HCT116 (cell line): ENCODE results near the gene ERC2. TPM values are rescaled to one million over a fixed set of nuclear protein-coding genes. Genes with fewer than 3 reads are reported as not detected.

Experiments used
- ATAC-seq: fragments of 200-7000 bp; cut with Tn5 transposase; 2 replicates; pipeline ENCODE4 v1.9.1; 2020; ENCODE audit warnings: mild to moderate bottlenecking, moderate library complexity
- BruUV-seq: library from RNA; stranded (reverse); fragments of 400-500 nt; replicated peaks from 2 replicates; lab custom pipeline; 2021; lab: Mats Ljungman, UMichigan
- CTCF ChIA-PET: fragments of 300-600 bp; sonication (Branson Sonifier 250); formaldehyde crosslinking; loops from one replicate; lab custom pipeline; 2021; ENCODE audit warnings: antibody characterized with exemption; lab: Charles Lee
- POLR2A ChIA-PET: fragments of 300-600, 350-600 bp; sonication (Branson Sonifier 250); formaldehyde crosslinking; loops from one replicate; lab custom pipeline; 2021; ENCODE audit warnings: antibody characterized with exemption; lab: Charles Lee
- RAD21 ChIA-PET, 2 experiments: fragments of 300-600 bp; sonication (Branson Sonifier 250); formaldehyde crosslinking; loops; one replicate each; lab custom pipeline; 2023; ENCODE audit warnings: low total read pairs in 2 of 2; ENCODE audit not compliant: uncharacterized antibody in 2 of 2, unreplicated experiment in 2 of 2, low non-redundant PET in 1 of 2; lab: Charles Lee
- DNase-seq: peaks from one replicate; pipeline ENCODE4 v3.0.0-alpha.2; 2010; ENCODE audit warnings: low read depth, low spot score
- H2AFZ ChIP-seq: fragments of 200-600 bp; shearing (Covaris generic), sonication (generic); 2 replicates; pipeline ENCODE4 v1.6.1; 2017; ENCODE audit warnings: low read depth, mixed run types, mixed read lengths, antibody characterized with exemption, low read length; ENCODE audit not compliant: poor library complexity, severe bottlenecking
- H3K27ac ChIP-seq: 2 replicates; pipeline ENCODE4 v1.5.1; 2012; ENCODE audit warnings: low read depth, low read length
- H3K27me3 ChIP-seq: fragments of 200-600 bp; sonication (generic); 2 replicates; pipeline ENCODE4 v1.6.1; 2016; ENCODE audit warnings: mixed run types, low read length, mixed read lengths; ENCODE audit not compliant: insufficient read depth
- H3K36me3 ChIP-seq, 2 experiments: fragments of 200-500 bp in 1 of 2; fragments of 200-600 bp in 1 of 2; sonication (Bioruptor generic) in 1 of 2; sonication (generic) in 1 of 2; 2 replicates each; pipeline versions ENCODE4 v1.5.1 to v1.6.1; 2014 to 2016; ENCODE audit warnings: low read length in 2 of 2, inconsistent platforms in 1 of 2, mixed read lengths in 1 of 2, mixed run types in 1 of 2; ENCODE audit not compliant: insufficient read depth in 2 of 2, control insufficient read depth in 1 of 2
- H3K4me1 ChIP-seq, 2 experiments: fragments of 200-600 bp in 1 of 2; sonication (generic) in 1 of 2; 2 replicates each; pipeline versions ENCODE4 v1.5.1 to v1.6.1; 2012 to 2017; ENCODE audit warnings: low read length in 2 of 2, inconsistent platforms in 1 of 2, mild to moderate bottlenecking in 1 of 2, mixed read lengths in 1 of 2, mixed run types in 1 of 2, moderate library complexity in 1 of 2; ENCODE audit not compliant: insufficient read depth in 2 of 2, control insufficient read depth in 1 of 2
- H3K4me2 ChIP-seq: fragments of 200-600 bp; sonication (generic); 2 replicates; pipeline ENCODE4 v1.6.1; 2017; ENCODE audit warnings: mixed run types, low read length, mixed read lengths
- H3K4me3 ChIP-seq, 2 experiments: fragments of 200-600 bp in 1 of 2; sonication (generic) in 1 of 2; replicated peaks in 1 of 2; 2 replicates each; pipeline ENCODE4 v1.5.1; 2011 to 2016; ENCODE audit warnings: low read length in 2 of 2, control low read depth in 1 of 2, low read depth in 1 of 2, mild to moderate bottlenecking in 1 of 2, mixed read lengths in 1 of 2, mixed run types in 1 of 2
- H3K79me2 ChIP-seq: fragments of 200-600 bp; sonication (generic); 2 replicates; pipeline ENCODE4 v1.6.1; 2017; ENCODE audit warnings: mild to moderate bottlenecking, mixed run types, low read length, moderate library complexity, mixed read lengths; ENCODE audit not compliant: insufficient read depth
- H3K9ac ChIP-seq: fragments of 200-600 bp; sonication (generic); 2 replicates; pipeline ENCODE4 v1.6.1; 2016; ENCODE audit warnings: low read length, mixed read lengths
- H3K9me2 ChIP-seq: fragments of 200-600 bp; sonication (generic), shearing (Covaris generic); 2 replicates; pipeline ENCODE4 v1.6.1; 2017; ENCODE audit warnings: mixed run types, mild to moderate bottlenecking, moderate library complexity; ENCODE audit not compliant: insufficient read depth
- H3K9me3 ChIP-seq, 2 experiments: fragments of 200-500 bp in 1 of 2; fragments of 200-600 bp in 1 of 2; sonication (Bioruptor generic) in 1 of 2; sonication (generic) in 1 of 2; 2 replicates each; pipeline ENCODE4 v1.6.1; 2014 to 2017; ENCODE audit warnings: low read length in 2 of 2, mixed read lengths in 2 of 2, inconsistent platforms in 1 of 2, low read depth in 1 of 2, mild to moderate bottlenecking in 1 of 2, mixed run types in 1 of 2, moderate library complexity in 1 of 2; ENCODE audit not compliant: control insufficient read depth in 1 of 2, insufficient read depth in 1 of 2
- H4K20me1 ChIP-seq: fragments of 200-600 bp; sonication (generic), shearing (Covaris generic); 2 replicates; pipeline ENCODE4 v1.6.1; 2017; ENCODE audit warnings: mixed run types, mild to moderate bottlenecking, moderate library complexity; ENCODE audit not compliant: insufficient read depth
- EGR1 ChIP-seq: IDR thresholded peaks from 2 replicates; pipeline ENCODE4 v1.6.1; 2012; ENCODE audit warnings: low read depth
- ELF1 ChIP-seq: IDR thresholded peaks from 2 replicates; pipeline ENCODE4 v1.6.1; 2012; ENCODE audit warnings: low read depth, borderline replicate concordance
- EZH2 ChIP-seq: fragments of 200-600 bp; sonication (generic); IDR thresholded peaks from 2 replicates; pipeline ENCODE4 v1.6.1; 2017; ENCODE audit warnings: antibody characterized with exemption, mixed run types
- FOSL1 ChIP-seq: IDR thresholded peaks from 2 replicates; pipeline ENCODE4 v1.6.1; 2012; ENCODE audit warnings: low read depth
- JUND ChIP-seq: IDR thresholded peaks from 2 replicates; pipeline ENCODE4 v1.6.1; 2012
- POLR2A ChIP-seq: IDR thresholded peaks from 2 replicates; pipeline ENCODE4 v1.7.0; 2011; ENCODE audit warnings: borderline replicate concordance; ENCODE audit not compliant: insufficient read depth, insufficient read length; ENCODE audit errors: extremely low read depth
- RAD21 ChIP-seq: IDR thresholded peaks from 2 replicates; pipeline ENCODE4 v1.6.1; 2012; ENCODE audit warnings: low read depth, mild to moderate bottlenecking
- SIN3A ChIP-seq: IDR thresholded peaks from 2 replicates; pipeline ENCODE4 v1.6.1; 2012; ENCODE audit warnings: low read depth
- SRF ChIP-seq: IDR thresholded peaks from 2 replicates; pipeline ENCODE4 v1.6.1; 2012; ENCODE audit warnings: low read depth
- ZFX ChIP-seq: fragments of 450-650 bp; IDR thresholded peaks from 2 replicates; pipeline ENCODE4 v1.6.1; 2017
- ZNF274 ChIP-seq: fragments of 200-500 bp; sonication (Bioruptor generic); IDR thresholded peaks from 2 replicates; pipeline ENCODE4 v1.6.1; 2014; ENCODE audit warnings: mild to moderate bottlenecking, low read depth, low read length, inconsistent platforms
- intact Hi-C: fragments of 100-400 bp; cut with micrococcal nuclease; formaldehyde crosslinking; loops from 2 replicates; pipeline ENCODE4 v1.10.0; 2022
- total RNA-seq: library from RNA; stranded (reverse); gene quantifications from one replicate; pipeline ENCODE4 v1.2.1, GENCODE V29; 2021; ENCODE audit not compliant: unreplicated experiment
- TF ChIP-seq, protein P1 (sequence below): IDR thresholded peaks from 2 replicates; pipeline ENCODE4 v1.6.1; 2011; ENCODE audit warnings: mild to moderate bottlenecking, low read length, moderate library complexity; ENCODE audit not compliant: insufficient replicate concordance; ENCODE audit errors: extremely low read depth
- TF ChIP-seq, protein P2 (sequence below): IDR thresholded peaks from 2 replicates; pipeline ENCODE4 v1.6.1; 2012

Gene ERC2
- total RNA-seq, 1 experiment from 2014 or later, result not detected

DNA sequence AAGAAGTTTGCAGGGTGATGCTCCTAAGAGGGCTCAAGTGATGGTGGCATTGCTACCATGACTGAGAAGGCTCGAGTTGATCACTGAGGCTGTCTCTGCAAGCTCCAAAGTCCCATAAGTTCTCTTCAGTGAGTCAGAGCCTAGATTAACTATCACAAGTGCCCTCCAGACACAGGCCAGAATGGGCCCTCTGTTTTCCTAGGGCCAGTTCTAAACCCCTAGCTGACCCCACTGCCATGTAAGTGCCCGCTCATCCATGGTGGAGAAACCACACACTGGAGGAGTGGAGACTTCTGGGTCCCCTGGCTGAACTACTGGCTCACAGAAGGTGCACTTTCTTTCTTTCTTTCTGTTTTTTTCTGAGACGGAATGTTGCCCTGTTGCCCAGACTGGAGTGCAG lies 893.6 kb downstream of the ERC2 start:
- H3K27ac ChIP-seq, result no peak overlapping the region
- intact Hi-C loops, result no loop called here
- no peak overlapping the region for H3K9ac ChIP-seq
- H3K36me3 ChIP-seq, result no peaks in the 10 kb centered on the region
- no peaks in the 10 kb centered on the region for H3K9me2 ChIP-seq
- H3K27me3 ChIP-seq, result no peaks in the 10 kb centered on the region
- H2AFZ ChIP-seq, result no peak overlapping the region
- ChIA-PET POLR2A (no interaction called here), RAD21 (no interaction called here), CTCF (no interaction called here)
- no peak overlapping the region for H3K4me3 ChIP-seq
- no peak for TF ChIP-seq ZFX
- TF ChIP-seq ELF1, result no peak
- TF ChIP-seq RAD21, result no peak
- TF ChIP-seq, protein P1, sequence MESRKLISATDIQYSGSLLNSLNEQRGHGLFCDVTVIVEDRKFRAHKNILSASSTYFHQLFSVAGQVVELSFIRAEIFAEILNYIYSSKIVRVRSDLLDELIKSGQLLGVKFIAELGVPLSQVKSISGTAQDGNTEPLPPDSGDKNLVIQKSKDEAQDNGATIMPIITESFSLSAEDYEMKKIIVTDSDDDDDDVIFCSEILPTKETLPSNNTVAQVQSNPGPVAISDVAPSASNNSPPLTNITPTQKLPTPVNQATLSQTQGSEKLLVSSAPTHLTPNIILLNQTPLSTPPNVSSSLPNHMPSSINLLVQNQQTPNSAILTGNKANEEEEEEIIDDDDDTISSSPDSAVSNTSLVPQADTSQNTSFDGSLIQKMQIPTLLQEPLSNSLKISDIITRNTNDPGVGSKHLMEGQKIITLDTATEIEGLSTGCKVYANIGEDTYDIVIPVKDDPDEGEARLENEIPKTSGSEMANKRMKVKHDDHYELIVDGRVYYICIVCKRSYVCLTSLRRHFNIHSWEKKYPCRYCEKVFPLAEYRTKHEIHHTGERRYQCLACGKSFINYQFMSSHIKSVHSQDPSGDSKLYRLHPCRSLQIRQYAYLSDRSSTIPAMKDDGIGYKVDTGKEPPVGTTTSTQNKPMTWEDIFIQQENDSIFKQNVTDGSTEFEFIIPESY, result no peak
- TF ChIP-seq ZNF274, result no peak
- no peak for TF ChIP-seq FOSL1
- TF ChIP-seq, protein P2, sequence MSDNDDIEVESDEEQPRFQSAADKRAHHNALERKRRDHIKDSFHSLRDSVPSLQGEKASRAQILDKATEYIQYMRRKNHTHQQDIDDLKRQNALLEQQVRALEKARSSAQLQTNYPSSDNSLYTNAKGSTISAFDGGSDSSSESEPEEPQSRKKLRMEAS, result no peak
- TF ChIP-seq SRF, result no peak
- no peak overlapping the region for H3K4me2 ChIP-seq
- no peaks in the 10 kb centered on the region for H3K79me2 ChIP-seq
- no peak for ATAC-seq
- H3K4me1 ChIP-seq, result no peaks in the 10 kb centered on the region
- no peak for DNase-seq
- no TSS peak for BruUV-seq
- H3K9me3 ChIP-seq, result peaks cover 3 to 4% of the 10 kb centered on the region in 2 experiments; a peak in 2 of 4 replicates
- no peaks in the 10 kb centered on the region for H4K20me1 ChIP-seq

DNA sequence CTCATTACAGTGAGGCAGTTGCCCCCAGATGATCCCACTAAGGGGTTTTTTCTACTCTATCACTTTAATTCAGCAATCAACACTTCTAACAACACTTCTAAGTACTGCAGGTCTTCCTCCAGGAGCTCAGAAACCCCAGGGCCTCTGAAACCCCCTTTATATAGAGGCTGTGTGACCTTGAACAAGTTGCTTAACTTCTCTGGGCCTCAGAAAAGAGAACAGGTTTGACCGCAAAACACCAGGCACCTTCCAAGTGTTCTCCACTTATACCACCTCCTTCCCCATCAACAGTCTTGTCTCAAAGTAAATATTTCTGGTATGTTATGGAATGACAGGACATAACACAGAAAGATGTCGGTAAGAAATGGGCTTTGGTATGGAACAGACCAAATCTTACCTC lies 895.5 kb downstream of the ERC2 start:
- ChIA-PET CTCF (no interaction called here), POLR2A (no interaction called here), RAD21 (no interaction called here)
- intact Hi-C loops, result no loop called here
- Histone ChIP-seq H3K9me3 (no peaks in the 10 kb centered on the region; a peak in 2 of 4 replicates), H2AFZ (no peak overlapping the region), H3K9ac (no peak overlapping the region), H3K9me2 (no peaks in the 10 kb centered on the region), H3K27me3 (no peaks in the 10 kb centered on the region), H3K4me1 (no peaks in the 10 kb centered on the region), H4K20me1 (no peaks in the 10 kb centered on the region), H3K4me2 (no peak overlapping the region), H3K27ac (no peak overlapping the region), H3K79me2 (no peaks in the 10 kb centered on the region), H3K36me3 (no peaks in the 10 kb centered on the region), H3K4me3 (no peak overlapping the region)
- ATAC-seq, result no peak
- TF ChIP-seq EZH2 (no peak), EGR1 (no peak), SRF (no peak), POLR2A (no peak), SIN3A (no peak), RAD21 (no peak), JUND (no peak)
- DNase-seq, result no peak
- no TSS peak for BruUV-seq
